Measurements from ENCODE around the gene NOB1.
"Not testable (repeated sequence)": the region's sequence is repeated elsewhere in the genome, so short reads cannot be mapped to it uniquely, and the experiment has no call there.

The NOB1 gene

DNA sequence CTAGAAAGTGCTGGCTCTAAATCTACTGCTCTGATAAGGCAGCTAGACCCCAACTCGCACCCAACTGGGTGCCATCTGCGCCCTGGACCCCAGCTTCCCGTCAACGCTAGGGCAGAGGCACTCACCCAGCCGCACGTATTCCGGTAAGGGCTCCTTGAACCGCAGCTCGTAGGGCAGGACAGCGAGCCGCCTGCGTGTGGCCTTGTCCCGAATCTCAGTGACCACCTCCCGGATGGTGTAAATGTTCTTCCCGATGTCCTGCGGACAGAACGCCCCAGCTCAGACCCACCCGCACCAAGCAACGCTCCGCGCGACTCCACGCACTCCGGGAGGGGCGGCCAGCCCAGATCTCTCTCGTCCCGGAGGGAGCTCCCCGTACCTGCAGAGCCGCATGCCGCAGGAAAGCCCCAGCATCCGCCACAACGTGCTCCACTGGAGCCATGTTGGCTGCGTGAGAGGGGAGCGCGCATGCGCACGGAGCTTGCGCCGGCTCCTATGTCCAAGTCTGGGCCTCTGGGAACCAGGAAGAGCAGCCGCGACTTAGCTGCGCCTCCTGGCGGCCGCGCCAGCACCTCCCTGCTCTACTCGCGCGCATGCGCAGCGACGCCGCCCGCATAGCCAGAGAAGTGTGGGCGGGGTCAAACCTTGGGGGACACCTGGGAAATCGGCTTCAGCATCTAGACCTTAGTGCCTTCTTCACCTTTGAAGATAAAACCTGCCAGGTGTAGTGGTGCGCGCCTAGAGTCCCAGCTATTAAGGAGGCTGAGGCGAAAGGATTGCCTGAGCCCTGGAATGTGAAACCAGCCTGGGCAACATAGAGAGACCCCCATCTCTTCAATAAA, at the start of gene NOB1:
NOB1 (minus strand) TSS at position 458 of the 842 bp plus-strand sequence; CDS start at position 442, 16 bp downstream.
- DNase-seq, result peak; percentile 90

DNA sequence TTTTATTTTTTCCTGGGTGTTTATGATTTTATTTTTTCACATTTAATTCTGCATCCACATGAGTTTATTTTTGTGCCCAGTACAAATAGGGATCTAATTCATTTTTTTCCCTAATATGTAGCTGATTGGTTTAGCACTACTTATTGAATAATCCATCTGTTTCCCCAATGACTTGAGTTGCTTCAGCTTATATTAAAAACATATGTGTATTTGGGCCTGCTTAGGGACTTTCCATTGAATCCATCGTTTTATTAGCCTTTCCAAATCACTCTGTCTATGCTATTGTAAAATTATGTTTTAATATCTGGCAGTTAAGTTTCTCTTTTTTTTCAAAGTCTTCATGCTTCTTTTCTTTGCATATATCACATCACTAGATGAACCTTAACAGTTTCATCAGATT, 49.6 kb upstream of the NOB1 start:
- DNase-seq, result no peak

DNA sequence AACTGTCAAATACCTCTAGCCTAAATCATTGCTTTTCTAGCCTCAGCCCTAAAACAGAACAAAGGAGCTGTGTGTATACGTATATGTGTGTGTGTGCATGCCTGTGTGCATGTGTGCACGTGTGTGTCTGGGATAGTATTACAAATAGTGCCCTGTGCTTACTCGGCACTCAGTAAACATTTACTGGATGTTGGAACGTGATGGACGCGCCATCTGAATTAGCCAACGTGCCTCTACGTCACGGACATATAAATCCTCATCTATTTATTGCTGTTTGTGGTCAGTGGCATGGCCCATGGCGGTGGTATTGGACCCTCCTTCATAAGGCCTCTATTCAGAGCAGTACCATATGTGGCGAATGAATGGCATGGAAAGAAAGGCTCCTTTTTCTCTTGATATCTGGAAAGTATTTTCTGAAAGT, 44.9 kb upstream of the NOB1 start:
- no peak for DNase-seq

DNA sequence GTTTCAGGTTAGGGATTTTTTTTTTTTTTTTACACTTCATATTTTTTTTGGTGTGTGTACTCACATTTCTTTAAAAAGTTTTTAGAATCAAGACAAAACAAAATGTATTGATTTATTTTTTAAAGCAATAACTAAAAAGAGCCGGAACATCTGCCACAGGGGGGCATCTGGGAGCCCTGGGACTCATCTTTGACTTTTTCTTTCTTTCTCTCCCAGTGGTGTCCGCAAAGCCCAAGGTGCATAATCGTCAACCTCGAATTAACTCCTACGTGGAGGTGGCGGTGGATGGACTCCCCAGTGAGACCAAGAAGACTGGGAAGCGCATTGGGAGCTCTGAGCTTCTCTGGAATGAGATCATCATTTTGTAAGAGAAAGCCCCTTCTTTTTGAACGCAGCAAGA, 43.7 kb upstream of the NOB1 start:
- DNase-seq, result no peak

- peak; percentile 41 for DNase-seq
Measured at GRCh38 chr16:69796285-69797118, 41.8 kb upstream of the NOB1 start.

DNA sequence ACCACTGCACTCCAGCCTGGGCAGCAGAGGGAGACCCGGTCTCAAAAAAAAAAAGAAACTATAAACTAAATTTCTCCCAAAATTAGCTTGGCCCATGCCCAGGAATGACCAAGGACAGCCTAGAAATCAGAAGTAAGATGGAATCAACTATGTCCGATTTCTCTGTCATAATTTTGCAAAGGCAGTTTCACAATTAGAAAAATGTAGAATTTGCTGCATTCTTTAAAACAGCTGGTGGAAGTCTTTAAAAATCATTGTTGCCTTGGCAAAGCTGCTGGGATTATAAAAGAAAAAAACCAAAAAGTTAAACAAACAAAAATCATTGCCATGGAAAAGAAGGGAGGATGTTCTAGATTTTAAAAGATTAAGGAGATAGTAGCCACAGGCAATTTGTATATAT, 39.8 kb upstream of the NOB1 start:
- no peak for DNase-seq

DNA sequence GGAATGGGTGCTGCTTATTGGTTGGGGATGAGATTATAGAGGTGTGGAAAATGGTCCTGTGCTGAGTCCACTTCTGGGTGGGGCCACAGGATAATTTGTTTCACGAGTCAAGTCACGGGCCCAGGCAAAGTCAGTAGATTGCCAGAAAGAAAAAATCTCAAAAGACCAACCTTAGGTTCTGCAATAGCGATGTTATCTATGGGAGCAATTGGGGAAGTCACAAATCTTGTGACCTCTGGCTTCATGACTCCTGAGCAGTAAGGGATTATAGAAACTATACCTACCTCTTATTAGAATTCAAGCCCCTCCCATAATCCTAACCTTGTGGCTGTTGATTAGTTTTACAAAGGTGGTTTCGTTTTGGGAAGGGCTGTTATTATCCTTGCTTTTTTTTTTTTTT, 38.8 kb upstream of the NOB1 start:
- DNase-seq, result no peak

GRCh38 chr16:69791391-69791847, 36.7 kb upstream of the NOB1 start:
- DNase-seq, result not testable (repeated sequence)

GRCh38 chr16:69787883-69788282, 33.2 kb upstream of the NOB1 start:
- DNase-seq, result no peak

DNA sequence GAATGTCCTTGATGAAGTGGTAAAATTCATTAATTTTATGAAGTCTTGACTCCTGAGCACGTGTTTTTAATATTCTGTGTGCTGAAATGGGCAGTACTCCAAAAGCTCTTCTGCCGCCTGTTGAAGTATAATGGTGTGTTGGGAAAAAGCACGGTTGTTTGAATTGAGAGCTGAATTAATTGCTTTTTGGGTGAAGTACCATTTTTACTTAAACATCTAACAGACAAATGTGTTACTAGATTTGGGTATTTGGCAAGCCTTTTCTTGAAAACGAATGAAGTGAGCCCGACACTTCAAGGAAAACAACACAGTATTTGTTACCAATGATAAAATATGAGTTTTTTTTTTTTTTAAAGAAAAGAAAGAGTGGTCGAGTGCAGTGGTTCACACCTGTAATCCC, 29.9 kb upstream of the NOB1 start:
- DNase-seq, result no peak

DNA sequence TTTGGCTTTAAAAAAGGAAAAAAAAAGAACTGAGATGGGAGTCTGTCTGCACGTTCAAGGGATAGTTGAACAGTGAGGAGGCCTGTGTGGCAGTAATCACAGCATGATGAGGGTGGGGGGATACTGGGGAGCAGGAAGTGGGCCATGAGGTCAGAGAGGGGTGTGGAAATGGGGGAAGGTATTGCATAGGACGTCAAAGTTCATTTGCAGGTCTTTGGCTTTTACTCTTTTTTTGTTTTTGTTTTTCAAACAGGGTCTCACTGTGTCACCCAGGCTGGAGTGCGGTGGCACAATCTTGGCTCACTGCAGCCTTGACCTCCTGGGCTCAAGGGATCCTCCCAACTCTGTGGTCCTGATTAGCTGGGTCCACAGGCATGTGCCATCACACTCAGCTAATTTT, 26.4 kb upstream of the NOB1 start:
- DNase-seq, result no peak

DNA sequence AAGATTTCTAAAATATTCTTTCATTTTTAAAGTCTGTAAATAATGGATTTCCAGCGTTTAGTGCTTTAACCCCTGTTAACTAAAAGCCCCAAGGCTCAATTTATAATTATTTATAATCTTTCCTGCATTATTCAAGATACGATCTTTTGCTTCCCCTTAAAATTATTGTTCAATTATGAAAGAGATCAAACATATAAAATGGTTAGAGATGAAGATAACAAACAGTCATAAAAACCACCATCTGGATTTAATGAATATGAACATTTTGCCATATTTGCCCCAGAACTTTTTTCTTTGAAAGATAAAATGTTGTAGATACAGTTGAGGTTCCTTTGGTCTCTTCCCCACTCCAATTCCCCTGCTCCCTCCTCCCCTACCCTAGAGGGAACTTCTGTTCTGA, 25.0 kb upstream of the NOB1 start:
- no peak for DNase-seq

DNA sequence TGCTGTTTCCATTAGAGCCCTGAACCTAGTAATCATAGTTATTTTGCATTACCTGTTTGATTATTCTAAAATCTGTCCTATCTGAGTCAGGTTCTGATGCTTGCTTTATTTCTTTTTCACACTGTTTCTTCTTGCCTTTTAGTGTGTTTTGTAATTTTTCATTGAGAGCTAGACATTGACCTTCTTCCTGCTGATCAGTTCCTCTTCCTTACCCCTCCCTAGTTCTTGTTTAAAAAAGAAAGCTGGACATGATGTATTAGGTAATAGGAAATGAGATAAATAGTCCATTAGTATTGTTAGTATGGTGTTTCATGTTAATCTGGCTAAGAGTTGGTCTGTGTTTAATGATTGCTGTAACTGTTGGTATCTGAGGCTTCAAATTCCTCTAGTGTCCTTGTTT, 20.8 kb upstream of the NOB1 start:
- DNase-seq, result no peak

DNA sequence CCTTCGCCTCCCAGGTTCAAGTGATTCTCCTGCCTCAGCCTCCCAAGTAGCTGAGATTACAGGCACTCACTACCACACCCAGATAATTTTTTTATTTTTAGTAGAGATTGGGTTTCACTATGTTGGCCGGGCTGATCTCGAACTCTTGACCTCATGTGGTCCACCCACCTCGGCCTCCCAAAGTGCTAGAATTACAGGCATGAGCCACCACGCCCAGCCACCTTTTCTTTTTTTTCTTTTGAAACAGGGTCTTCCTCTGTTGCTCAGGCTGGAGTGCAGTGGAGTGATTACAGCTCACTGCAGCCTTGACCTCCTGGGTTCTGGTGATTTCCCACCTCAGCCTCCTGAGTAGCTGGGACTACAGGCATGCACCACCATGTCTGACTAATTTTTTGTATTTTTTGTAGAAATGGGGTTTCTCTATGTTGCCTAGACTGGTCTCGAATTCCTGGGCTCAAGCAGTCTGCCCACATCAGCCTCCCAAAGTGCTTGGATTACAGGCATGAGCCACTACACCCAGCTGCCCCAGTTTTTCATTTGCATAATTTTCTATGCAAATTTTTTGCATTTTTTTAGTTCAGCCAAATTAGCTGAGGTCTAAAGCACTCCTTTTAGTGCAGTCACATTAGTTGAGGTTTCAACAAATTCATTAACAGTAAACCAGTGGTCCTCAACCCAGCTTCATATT, 18.7 kb upstream of the NOB1 start:
- DNase-seq, result no peak

DNA sequence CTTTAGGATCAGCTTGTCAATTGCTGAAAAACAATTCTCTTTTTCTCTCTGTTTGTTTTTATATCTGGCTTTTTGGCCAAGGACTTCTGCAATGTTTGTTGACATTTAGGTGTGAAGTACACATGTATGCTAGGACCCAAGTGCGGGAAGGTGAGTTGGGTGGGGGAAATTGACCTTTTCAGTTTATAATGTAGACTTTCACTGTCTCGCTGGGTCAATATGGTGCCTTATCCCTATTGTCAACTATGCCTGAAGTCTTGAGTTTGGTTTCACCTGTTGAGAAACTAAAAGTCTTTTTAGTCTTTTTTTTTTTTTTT, 16.9 kb upstream of the NOB1 start:
- no peak for DNase-seq

GRCh38 chr16:69769404-69769803, 14.7 kb upstream of the NOB1 start:
- no peak for DNase-seq

- DNase-seq, result no peak
Measured at GRCh38 chr16:69768666-69769065, 13.9 kb upstream of the NOB1 start.

DNA sequence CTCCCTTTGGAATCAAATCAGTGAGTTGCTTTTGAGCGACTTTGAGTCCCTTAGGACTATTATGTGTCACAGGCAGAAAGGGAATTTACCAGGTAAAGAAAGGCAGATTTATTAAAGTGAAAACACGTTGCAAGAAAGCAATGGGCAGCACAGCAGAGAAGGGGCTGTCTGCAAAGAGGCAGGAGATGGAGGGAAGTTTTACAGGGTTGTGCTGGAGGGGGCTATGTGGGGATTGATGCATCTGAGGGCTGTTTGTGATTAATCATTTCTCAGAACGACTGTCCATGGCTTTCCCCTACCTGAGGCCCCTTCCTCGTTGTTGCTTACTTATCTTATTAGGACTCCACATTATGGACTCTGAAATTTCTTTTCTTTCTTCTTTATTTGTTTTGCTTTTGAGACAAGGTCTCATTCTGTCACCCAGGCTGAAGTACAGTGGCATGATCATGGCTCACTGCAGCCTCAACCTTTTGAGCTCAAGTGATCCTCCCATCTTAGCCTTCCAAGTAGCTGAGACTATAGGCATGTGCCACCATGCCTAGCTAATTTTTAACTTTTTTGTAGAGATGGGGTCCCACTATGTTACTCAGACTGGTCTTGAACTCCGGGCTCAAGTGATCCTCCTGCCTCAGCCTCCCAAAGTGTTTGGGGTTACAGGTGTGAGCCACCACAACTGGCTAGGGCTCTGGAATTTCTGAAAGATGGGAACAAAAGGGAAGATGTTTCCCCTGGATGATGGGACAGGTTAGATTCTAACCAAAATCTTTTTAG, 12.9 kb upstream of the NOB1 start:
- DNase-seq, result no peak

GRCh38 chr16:69763599-69763942, 8.8 kb upstream of the NOB1 start:
- DNase-seq, result no peak

- DNase-seq, result no peak
Measured at GRCh38 chr16:69762814-69763598, 8.3 kb upstream of the NOB1 start.

DNA sequence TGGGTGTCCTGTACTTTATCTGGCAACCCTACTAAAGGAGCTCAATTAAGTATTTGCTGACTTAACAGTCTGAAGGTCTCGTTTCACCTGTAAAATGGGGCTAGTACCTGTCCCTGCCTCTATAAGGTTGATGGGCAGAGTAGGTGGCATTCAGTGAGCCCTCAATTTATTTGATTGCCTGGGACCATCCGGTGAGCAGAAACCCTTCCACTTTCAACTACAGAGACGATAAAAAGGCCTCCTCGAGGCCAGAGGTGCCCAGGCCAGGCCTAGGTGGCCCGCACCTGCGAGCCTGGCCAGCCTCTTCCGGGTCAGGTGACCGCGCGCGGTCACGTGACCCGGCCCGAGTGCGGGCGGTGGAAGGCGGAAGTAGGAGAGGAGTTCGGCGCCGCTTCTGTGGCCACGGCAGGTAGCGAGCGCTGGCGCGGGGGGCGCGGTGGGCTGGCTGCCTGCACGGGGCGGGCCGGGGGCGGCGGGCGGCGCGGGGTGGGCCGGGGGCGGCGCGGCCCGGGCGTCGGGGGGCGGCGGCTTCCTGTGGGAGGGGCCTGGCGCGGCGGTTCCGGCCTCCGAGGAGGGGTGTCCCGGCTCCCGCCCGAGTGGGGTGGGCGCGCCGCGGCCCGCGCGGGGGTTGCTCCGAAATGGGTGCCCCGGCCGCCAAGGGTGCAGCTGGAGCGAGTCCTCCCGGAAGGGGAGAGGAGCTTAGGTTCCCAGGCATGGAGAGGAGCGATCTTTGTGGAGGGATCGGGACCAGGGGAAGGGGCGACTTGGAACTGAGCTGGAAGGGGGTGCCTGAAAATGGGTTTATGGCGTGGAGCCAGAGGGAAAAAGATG, 7.5 kb upstream of the NOB1 start, which contains the start of gene WWP2:
WWP2 (plus strand) TSS at position 350 of the 831 bp plus-strand sequence. CDS start 24,679 bp downstream, outside the sequence.
- peak; percentile 70 for DNase-seq
